NCI-H1694 (cell line): ENCODE data around the gene ZHX3.
"Not testable (repeated sequence)": the region's sequence is repeated elsewhere in the genome, so short reads cannot be mapped to it uniquely, and the experiment has no call there.

ENCODE experiments used
- DNase-seq: peaks from one replicate; lab custom pipeline; 2025; lab: John Stamatoyannopoulos, UW

ZHX3 gene

GRCh38 chr20:41330941-41331340, 13.4 kb upstream of the ZHX3 start:
- DNase-seq = no peak

- no peak for DNase-seq
Measured at GRCh38 chr20:41330343-41330720, 12.8 kb upstream of the ZHX3 start.

GRCh38 chr20:41329435-41330342, 12.2 kb upstream of the ZHX3 start:
- DNase-seq = no peak

GRCh38 chr20:41327178-41327577, 9.6 kb upstream of the ZHX3 start:
- DNase-seq = no peak

GRCh38 chr20:41320976-41321375, 3.4 kb upstream of the ZHX3 start:
- DNase-seq = no peak

- DNase-seq = no peak
Measured at GRCh38 chr20:41320441-41320840, 2.9 kb upstream of the ZHX3 start.

- no peak for DNase-seq
Measured at GRCh38 chr20:41318271-41318649, 729 bp upstream of the ZHX3 start.

GRCh38 chr20:41316602-41317545, 657 bp downstream of the ZHX3 start:
- no peak for DNase-seq

- no peak for DNase-seq
Measured at GRCh38 chr20:41316051-41316450, 1.5 kb downstream of the ZHX3 start.

- DNase-seq = no peak
Measured at GRCh38 chr20:41314386-41314785, 3.1 kb downstream of the ZHX3 start.

GRCh38 chr20:41312009-41312408, 5.5 kb downstream of the ZHX3 start:
- not testable (repeated sequence) for DNase-seq

GRCh38 chr20:41309817-41310216, 7.7 kb downstream of the ZHX3 start:
- no peak for DNase-seq

- no peak for DNase-seq
Measured at GRCh38 chr20:41308726-41309413, 8.7 kb downstream of the ZHX3 start.

- DNase-seq = no peak
Measured at GRCh38 chr20:41308290-41308711, 9.2 kb downstream of the ZHX3 start.

- DNase-seq = no peak
Measured at GRCh38 chr20:41307021-41307420, 10.5 kb downstream of the ZHX3 start.

- no peak for DNase-seq
Measured at GRCh38 chr20:41306061-41306727, 11.3 kb downstream of the ZHX3 start.

GRCh38 chr20:41304424-41305079, 13.0 kb downstream of the ZHX3 start:
- DNase-seq = no peak

GRCh38 chr20:41304002-41304401, 13.5 kb downstream of the ZHX3 start:
- no peak for DNase-seq

GRCh38 chr20:41300886-41301285, 16.6 kb downstream of the ZHX3 start:
- no peak for DNase-seq

- no peak for DNase-seq
Measured at GRCh38 chr20:41300383-41300782, 17.1 kb downstream of the ZHX3 start.

- no peak for DNase-seq
Measured at GRCh38 chr20:41299899-41300298, 17.6 kb downstream of the ZHX3 start.
